ENCODE data around the gene MYL6.

Gene MYL6

DNA sequence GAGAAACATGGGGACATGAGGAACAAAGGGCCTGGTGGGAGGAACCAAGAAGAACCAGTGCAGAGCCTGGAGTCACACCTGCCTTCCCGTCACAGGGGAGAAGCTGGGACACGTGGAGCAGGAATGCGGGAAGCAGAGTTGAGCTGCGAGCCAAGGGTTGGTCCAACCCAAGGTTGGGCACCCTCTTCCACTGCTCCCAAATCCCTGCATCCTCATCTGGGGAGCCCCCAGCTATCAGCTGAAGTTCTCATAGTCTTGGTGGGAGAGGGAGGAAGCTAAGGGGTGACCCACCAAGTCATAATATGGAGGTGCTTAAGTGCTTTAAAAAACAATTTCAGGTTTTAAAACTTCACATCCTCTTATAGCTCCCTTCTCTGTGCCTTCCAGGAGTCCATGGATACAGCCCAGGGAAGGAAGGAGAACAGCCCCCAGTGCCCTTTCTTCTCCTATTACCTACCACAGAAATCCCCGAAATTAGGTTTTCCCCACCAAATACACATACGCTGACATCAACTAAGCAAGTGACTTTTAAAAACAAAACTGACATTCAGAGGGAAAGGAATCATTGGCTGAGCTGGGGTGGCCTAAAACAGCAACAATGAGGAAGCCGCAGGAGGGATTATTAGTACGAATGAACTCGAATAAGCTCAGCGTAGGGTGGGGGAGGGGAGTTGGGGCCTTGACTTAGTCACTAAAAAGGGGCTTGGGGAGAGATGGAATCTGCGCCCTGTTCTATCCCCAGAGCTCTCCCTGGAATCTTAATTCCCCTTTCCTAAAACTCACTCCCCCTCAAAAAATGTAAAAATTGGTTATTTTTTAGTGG lies 4.5 kb downstream of the MYL6 start:
- no peaks in the 10 kb centered on the region for H3K9me3 Mint-ChIP-seq
- H3K27ac Mint-ChIP-seq: peak overlapping the region; percentile 11 to 56 (median 30)
- peaks cover 69% of the 10 kb centered on the region for H3K36me3 Mint-ChIP-seq (ENCODE audit: low read depth)
- TF ChIP-seq, protein P1, sequence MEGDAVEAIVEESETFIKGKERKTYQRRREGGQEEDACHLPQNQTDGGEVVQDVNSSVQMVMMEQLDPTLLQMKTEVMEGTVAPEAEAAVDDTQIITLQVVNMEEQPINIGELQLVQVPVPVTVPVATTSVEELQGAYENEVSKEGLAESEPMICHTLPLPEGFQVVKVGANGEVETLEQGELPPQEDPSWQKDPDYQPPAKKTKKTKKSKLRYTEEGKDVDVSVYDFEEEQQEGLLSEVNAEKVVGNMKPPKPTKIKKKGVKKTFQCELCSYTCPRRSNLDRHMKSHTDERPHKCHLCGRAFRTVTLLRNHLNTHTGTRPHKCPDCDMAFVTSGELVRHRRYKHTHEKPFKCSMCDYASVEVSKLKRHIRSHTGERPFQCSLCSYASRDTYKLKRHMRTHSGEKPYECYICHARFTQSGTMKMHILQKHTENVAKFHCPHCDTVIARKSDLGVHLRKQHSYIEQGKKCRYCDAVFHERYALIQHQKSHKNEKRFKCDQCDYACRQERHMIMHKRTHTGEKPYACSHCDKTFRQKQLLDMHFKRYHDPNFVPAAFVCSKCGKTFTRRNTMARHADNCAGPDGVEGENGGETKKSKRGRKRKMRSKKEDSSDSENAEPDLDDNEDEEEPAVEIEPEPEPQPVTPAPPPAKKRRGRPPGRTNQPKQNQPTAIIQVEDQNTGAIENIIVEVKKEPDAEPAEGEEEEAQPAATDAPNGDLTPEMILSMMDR (IDR thresholded peaks at IDR 0.05; ENCODE audit: unreplicated experiment in 3 of 3): no peak
- H3K4me3 Mint-ChIP-seq: peak overlapping the region; percentile 25 to 72 (median 46)
- peaks cover 40% of the 10 kb centered on the region for H3K4me1 Mint-ChIP-seq
- no peaks in the 10 kb centered on the region for H3K27me3 Mint-ChIP-seq (ENCODE audit: low read depth)

DNA sequence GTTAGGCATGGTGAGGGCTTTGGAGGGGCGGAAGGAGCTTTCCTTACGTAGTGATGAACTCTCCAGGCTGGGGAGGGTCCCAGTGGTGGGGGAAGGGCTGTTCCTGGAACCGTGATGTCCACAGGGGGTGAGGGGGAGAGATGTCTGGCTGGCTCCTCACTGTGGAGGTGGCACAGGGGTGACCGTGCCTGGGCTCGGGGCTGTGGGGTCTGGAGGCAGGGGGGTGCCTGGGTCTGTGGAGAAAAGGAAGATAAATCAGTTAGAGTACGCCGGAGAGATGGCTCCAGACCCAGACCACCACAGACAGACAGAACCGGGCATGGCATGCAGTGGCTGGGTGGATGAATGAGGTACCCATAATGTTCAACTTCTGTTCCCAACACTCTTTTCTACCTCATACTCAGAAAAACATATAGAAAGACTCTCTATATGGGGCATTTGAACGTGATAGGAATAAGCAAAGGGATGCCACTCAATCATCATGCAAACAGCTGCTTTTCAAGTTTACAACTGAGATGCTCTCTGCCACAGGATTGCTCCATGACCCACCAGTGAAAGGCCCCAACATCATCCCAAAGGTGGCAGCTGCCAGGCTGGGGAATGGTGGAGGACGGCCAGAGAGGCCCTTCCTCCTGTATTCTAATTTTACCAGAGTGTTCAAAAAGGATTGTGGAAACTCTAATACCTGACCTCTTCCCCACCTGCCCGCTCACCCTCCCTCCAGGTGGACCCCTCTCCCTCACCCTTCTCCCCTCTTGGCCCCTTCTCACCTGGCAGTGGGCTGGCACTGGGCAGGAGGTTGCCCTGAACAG lies 5.6 kb downstream of the MYL6 start:
- H3K27me3 Mint-ChIP-seq (ENCODE audit: low read depth): no peaks in the 10 kb centered on the region
- peaks cover 41% of the 10 kb centered on the region for H3K4me1 Mint-ChIP-seq
- no peak overlapping the region for H3K4me3 Mint-ChIP-seq
- TF ChIP-seq, protein P1 (IDR thresholded peaks at IDR 0.05; ENCODE audit: unreplicated experiment in 3 of 3): no peak
- no peaks in the 10 kb centered on the region for H3K9me3 Mint-ChIP-seq
- peak overlapping the region; percentile 45 to 56 (median 47) for H3K27ac Mint-ChIP-seq
- H3K36me3 Mint-ChIP-seq (ENCODE audit: low read depth): peaks cover 75% of the 10 kb centered on the region

DNA sequence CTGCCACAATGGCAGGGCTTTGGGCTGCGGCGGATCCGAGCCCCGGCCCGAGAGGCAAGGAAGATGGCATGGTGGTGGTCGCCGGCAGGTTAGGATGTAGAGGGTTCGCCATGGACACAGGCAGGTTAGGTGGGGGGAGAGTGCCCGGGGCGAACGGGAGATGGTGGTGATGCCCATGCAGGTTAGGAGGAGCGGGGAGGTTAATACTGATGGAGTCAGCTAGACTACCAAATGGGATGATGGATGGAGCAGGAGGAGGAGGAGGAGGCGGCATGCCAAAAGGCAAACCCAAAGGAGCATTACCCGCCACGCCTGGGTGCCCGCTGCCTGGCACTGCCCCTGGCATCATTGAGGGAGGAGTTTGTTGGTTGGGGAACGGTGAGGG lies 6.2 kb downstream of the MYL6 start:
- TF ChIP-seq, protein P1 (IDR thresholded peaks at IDR 0.05; ENCODE audit: unreplicated experiment in 3 of 3): no peak
- Mint-ChIP-seq H3K4me1 (peaks cover 36% of the 10 kb centered on the region), H3K36me3 (ENCODE audit: low read depth) (peaks cover 75% of the 10 kb centered on the region), H3K27ac (peak overlapping the region in 1 of 3 experiments; percentile 56), H3K9me3 (no peaks in the 10 kb centered on the region), H3K27me3 (ENCODE audit: low read depth) (no peaks in the 10 kb centered on the region), H3K4me3 (no peak overlapping the region)

DNA sequence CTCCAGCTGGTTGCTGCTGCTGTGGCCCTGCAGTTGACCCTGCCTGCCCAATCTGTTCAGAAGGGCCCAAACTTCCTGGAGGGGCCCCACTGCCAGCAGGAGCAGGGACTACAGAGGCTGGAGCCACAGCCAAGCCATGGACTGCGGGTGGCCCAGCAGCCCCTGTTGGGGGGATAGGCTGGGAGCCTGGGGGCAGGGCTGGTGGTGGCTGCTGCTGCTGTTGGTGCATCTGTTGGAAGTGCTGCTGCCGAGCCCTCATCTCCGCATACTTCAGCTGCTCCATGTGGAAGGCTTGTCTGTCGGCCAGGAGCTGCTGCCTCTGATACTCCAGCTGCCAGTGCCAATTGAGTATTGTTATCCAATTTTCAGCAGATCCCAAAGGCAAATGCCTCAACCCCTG lies 7.2 kb downstream of the MYL6 start:
- Mint-ChIP-seq H3K4me1 (peaks cover 26% of the 10 kb centered on the region), H3K9me3 (no peaks in the 10 kb centered on the region), H3K27me3 (ENCODE audit: low read depth) (no peaks in the 10 kb centered on the region), H3K4me3 (peak overlapping the region in 1 of 3 experiments; percentile 0), H3K36me3 (ENCODE audit: low read depth) (peaks cover 77% of the 10 kb centered on the region), H3K27ac (peak overlapping the region; percentile 65 to 82 (median 73))
- TF ChIP-seq, protein P1 (IDR thresholded peaks at IDR 0.05; ENCODE audit: unreplicated experiment in 3 of 3): no peak

DNA sequence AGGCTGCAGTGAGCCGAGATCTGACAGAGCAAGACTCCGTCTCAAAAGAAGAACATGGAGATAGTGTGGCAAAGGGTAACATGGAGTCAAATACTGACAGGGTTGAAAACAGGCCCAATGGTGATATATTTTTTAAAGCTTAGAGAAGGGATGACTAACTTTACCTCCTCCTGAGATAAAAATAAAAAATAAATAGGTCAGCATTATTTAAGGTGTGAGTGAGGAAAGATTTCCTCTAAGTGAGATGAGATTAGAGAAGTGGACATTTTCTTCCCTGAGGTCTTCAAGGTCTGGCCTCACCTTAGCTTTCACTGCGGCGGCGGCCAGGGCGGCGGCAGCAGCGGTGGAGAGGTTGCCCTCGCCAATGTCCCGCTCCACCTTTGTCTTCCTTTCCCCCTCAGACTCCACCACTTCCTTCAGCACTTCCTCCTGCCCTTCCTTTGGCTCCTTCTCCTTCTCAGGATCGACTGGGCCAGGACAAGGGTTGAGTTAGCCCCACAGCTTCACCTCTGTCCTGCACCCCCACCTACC lies 11.1 kb downstream of the MYL6 start:
- TF ChIP-seq, protein P1 (IDR thresholded peaks at IDR 0.05; ENCODE audit: unreplicated experiment in 3 of 3): no peak
- Mint-ChIP-seq H3K9me3 (no peaks in the 10 kb centered on the region), H3K27me3 (ENCODE audit: low read depth) (no peaks in the 10 kb centered on the region), H3K4me1 (peaks cover 11% of the 10 kb centered on the region), H3K4me3 (no peak overlapping the region), H3K36me3 (ENCODE audit: low read depth) (peaks cover 76% of the 10 kb centered on the region), H3K27ac (peak overlapping the region in 1 of 3 experiments; percentile 74)

All from nephron (organoid).